AG04449 (cell line): ENCODE results near the gene LBR.

Experiments
- CTCF ChIA-PET: fragments of 350-600 bp; formaldehyde crosslinking; extraction: SDS; loops from one replicate; lab custom pipeline; 2021; ENCODE audit warnings: antibody characterized with exemption; lab: Yijun Ruan, JAX
- POLR2A ChIA-PET: fragments of 400-600, 350-600 bp; formaldehyde crosslinking; extraction: SDS; loops from one replicate; lab custom pipeline; 2020; ENCODE audit warnings: antibody characterized with exemption, inconsistent platforms; lab: Yijun Ruan, JAX
- DNase-seq: peaks from one replicate; pipeline ENCODE4 v3.0.0-alpha.2; 2010; ENCODE audit warnings: low read depth, low spot score
- H3K4me3 ChIP-seq: 2 replicates; pipeline ENCODE4 v1.5.1; 2011; ENCODE audit warnings: low read depth, mild to moderate bottlenecking, control low read depth, low read length
- TF ChIP-seq, protein P1 (sequence below): IDR thresholded peaks from one replicate; pipeline ENCODE4 v1.5.1; 2011; ENCODE audit warnings: mild to moderate bottlenecking, moderate library complexity, low read length, control low read depth, inconsistent platforms; ENCODE audit not compliant: insufficient read depth; ENCODE audit errors: missing control alignments

LBR gene

DNA sequence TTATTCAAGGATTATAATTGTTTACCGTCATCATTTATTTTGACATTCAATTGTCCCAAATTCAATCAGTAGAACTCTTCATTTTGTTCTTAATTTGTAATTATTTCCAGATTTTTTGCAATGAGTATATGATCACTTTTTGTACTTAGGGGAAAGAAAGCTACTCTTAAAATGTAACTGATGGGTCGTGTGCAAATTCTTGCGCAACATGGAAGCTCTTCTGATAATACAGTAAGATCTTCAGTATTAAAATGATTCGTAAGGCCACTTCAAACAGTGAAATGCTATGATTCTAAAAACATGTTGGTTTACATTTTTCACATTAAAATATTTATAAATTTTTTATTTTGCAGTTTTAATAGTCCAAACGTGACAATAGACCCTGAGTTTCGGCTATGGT lies 63.4 kb downstream of the LBR start:
- ChIA-PET POLR2A (no interaction called here), CTCF (interaction anchor here (0.6 to 1.2 kb wide), 3 partner anchors 10 to 49 kb away, joined by 3 read pairs; no protein-coding TSS in a partner anchor)
- H3K4me3 ChIP-seq, result no peak overlapping the region
- DNase-seq, result no peak
- TF ChIP-seq, protein P1, sequence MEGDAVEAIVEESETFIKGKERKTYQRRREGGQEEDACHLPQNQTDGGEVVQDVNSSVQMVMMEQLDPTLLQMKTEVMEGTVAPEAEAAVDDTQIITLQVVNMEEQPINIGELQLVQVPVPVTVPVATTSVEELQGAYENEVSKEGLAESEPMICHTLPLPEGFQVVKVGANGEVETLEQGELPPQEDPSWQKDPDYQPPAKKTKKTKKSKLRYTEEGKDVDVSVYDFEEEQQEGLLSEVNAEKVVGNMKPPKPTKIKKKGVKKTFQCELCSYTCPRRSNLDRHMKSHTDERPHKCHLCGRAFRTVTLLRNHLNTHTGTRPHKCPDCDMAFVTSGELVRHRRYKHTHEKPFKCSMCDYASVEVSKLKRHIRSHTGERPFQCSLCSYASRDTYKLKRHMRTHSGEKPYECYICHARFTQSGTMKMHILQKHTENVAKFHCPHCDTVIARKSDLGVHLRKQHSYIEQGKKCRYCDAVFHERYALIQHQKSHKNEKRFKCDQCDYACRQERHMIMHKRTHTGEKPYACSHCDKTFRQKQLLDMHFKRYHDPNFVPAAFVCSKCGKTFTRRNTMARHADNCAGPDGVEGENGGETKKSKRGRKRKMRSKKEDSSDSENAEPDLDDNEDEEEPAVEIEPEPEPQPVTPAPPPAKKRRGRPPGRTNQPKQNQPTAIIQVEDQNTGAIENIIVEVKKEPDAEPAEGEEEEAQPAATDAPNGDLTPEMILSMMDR, result no peak

DNA sequence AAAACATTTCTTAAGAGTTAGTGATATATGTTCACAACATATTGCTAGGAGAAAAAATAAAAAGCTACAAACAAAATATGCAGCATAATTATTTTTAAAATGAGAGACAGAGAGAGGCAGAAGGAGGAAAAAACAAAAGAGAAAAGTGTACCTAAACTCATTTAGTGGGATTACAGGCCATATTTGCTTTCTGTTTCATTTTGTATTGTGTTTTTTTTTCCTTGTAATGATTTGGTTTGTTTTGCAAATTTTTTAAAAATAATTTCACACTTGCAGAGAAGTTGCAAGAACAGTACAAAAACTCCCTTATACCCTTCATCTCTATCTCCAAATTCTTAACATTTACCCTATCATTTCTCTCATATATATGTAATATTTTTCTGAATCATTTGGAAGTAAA lies 65.0 kb downstream of the LBR start:
- H3K4me3 ChIP-seq, result no peak overlapping the region
- CTCF ChIA-PET, result interaction anchor here (1.1 kb wide), 1 partner anchor 44 kb away, joined by 4 read pairs; no protein-coding TSS in a partner anchor
- DNase-seq, result no peak
- POLR2A ChIA-PET, result no interaction called here
- TF ChIP-seq, protein P1, result no peak

DNA sequence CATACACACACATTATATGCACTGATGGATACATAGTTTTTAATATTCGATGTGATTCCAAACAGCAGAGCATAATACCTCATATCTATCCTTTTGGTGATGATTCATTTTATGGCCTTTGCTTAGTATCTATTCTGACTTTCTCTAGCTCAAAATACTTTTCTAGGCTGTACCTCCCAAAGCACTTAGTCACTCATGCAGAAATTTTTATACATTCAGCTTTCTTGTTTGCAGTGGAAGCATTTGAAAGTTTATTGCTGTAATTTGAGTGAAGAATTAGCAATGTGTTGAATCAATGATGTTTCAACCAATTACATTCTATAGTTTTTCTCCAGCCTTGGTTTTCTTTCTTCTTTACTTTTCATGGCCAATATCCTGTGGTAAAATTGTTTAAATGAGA lies 66.7 kb downstream of the LBR start:
- CTCF ChIA-PET, result no interaction called here
- H3K4me3 ChIP-seq, result no peak overlapping the region
- TF ChIP-seq, protein P1, result no peak
- POLR2A ChIA-PET, result no interaction called here
- no peak for DNase-seq

DNA sequence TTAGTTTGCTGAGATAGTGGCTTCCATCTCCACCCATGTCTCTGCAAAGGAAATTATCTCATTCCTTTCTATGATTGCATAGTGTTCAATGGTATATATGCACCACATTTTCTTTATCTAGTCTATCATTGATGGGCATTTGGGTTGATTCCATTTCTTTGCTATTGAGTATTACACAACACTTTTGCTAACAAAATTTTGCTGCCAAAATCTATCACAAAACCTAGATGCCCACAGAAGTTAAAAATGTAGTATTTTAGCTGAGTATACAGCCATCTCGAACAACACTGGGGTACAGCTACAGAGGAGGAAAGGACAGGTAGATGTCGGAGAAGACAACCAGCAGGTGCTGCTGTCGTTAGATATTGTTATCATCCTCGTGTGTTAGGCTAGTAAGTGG lies 67.7 kb downstream of the LBR start:
- DNase-seq, result no peak
- CTCF ChIA-PET, result no interaction called here
- POLR2A ChIA-PET, result no interaction called here

DNA sequence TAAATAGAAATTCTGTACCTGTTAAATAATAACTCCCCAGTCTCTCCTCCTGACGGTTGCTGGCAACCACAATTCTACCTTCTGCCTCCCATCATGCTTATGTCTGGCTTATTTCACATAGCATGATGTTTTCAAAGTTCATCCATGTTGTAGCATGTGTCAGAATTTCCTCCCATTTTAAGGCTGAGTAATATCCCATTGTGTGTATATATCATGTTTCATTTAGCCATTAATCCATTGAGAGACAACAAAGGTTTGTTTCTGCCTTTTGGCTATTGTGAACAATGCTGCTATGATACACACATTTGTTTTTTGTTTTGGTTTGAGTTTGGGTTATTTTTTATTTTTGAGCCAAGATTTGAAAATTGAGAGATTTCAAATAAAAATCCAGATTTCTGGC lies 72.0 kb downstream of the LBR start:
- CTCF ChIA-PET, result no interaction called here
- no peak for DNase-seq
- TF ChIP-seq, protein P1, result no peak

More for the DNA sequence above, 67.7 kb downstream of the LBR start:
- TF ChIP-seq, protein P1, result no peak
- no peak overlapping the region for H3K4me3 ChIP-seq

DNA sequence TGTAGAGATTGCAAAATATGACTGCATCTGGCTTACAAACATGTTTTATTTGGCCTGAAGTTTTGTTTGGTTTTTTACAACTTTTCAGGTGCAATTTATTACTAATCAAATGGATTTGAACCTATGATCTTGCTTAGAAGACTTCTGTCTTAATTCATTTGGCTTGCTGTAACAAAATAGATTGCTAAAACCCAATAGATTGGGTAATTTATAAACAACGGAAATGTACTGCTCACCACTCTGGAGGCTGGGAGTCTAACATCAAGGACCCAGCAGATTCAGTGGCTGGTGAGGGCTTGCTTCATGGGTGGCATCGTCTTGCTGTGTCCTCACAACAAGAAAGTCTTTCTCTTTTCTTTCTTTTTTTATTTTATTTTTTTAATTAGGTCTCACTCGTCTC lies 72.9 kb downstream of the LBR start:
- CTCF ChIA-PET, result no interaction called here
- DNase-seq, result no peak
- H3K4me3 ChIP-seq, result no peak overlapping the region
- TF ChIP-seq, protein P1, result no peak
- POLR2A ChIA-PET, result no interaction called here

More for the DNA sequence above, 72.0 kb downstream of the LBR start:
- POLR2A ChIA-PET, result no interaction called here
- no peak overlapping the region for H3K4me3 ChIP-seq
